NCI-H345 treated with DMSO at 0.1 percent for 48 hours (cell line): ENCODE data around the gene PROM1.

Experiments
- DNase-seq: peaks from one replicate; lab custom pipeline; 2025; ENCODE audit not compliant: unreplicated experiment; lab: John Stamatoyannopoulos, UW

Gene PROM1

DNA sequence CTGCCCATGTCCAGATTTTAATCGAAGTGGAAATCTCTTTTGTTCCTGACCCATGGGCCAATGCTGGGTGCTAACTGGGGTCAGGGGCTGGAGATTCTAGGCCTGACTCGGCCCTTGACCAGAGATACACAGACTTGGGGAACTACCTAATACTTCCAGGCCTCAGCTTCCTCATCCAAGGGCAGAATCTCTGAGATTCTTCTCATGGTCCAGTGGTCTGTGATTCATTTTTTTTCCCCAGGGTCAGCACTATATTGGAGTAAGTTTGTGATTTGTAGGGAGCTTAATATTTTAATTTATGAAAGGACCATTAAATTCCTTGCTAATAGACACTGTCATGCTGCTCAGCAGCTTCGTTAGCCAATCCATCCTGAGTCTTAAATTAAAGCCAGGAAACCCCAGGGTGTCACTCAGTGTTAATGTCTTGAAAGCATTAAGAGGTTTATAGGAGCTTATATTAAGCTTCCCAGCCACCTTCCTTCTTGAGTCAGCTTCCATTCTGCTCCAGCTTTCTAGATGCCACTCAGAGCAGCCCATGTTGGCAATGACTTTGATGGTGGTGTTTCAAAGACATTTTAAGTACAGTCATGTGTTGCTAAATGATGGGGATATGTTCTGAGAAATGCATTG lies 27.0 kb upstream of the PROM1 start:
- no peak for DNase-seq

DNA sequence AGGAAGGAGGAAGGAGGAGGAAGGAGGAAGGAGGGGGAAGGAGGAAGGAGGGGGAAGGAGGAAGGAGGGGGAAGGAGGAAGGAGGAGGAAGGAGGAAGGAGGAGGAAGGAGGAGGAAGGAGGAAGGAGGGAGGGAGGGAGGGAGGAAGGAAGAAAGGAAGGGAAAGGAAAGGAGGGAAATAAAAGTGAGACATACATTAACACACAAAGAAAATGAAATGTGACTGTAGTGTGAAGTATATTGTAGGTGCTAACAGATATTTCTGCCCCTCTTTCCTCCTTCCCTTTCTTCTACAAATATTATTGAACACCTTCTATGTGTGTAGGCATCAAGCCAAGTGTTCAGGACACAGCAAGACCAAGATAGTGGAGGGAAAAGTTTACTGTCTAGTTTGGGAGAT lies 26.4 kb upstream of the PROM1 start:
- no peak for DNase-seq

DNA sequence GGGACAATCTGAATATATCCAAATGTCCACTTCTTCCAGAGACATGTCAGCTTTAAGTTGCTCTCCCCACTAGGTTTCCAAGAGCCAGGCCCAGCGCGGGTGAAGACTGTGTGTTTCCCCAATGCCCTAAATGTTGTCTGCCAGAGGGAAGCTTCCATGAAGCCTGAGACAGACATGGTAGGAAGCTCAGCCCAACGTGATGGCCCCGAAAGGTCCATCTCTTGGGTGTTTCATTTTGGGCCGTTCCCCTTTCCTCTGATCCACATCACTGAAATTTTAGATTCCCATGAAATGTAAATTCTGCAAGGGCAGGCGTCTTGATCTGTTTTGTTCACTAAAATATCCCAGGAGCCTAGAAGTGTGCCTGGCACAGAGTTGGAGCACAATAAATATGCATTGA lies 25.4 kb upstream of the PROM1 start:
- DNase-seq = no peak

DNA sequence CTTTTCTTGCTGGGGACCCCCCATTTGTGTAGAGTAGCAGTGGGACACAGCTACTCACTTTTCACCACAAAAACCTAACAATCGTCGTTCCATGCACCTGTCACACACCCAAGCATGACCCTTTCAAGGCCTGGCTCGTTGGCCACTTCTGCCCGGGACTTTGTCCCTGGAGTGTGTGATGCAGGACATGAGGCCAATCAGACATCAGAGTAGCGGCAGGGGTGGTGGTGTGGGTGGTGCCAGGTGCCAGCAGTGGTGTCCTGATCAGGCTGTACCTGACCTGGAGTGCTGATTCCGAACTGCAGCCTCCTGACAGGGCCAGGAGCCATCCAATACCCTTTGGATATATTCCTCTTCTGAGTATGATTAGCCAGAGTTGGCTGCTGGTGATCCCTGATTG lies 23.1 kb upstream of the PROM1 start:
- no peak for DNase-seq

DNA sequence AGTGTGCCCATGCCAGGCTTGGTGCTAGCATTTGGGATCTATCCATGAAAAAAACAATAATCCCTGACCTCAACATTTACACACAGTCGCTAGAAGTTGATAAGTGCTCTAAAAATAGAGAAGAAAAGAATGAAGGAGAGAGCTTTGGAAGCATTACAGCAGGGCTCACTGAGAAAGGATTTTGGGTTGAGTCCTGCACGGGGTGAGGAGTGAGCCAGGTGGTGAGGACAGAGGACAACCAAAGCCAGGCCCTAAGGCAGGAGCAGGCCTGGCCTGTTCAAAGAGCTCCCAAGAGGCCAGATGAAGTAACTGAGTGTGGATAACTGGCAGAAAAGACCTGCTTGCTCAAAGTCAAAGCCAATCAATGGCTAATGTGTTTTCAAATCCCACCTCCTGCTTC lies 20.7 kb upstream of the PROM1 start:
- no peak for DNase-seq

DNA sequence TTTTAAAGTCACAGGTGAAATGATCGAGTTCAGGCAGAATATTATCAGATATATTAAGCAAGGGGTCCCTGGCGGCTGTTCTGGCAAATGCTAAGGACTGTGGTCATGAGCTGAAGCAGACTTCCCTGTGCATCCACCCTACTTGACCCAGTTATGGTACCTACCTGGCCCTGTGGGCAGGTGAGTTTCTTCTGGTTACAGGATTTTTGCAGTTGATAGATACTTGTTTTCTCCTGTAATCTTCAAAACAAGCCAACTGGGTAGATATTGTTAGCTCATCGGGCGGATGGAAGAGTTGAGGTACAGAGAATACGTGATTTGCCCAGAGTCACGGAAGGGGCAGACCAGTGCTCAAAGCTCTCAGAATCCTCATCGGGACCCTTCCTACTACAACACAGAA lies 18.5 kb upstream of the PROM1 start:
- DNase-seq = no peak

DNA sequence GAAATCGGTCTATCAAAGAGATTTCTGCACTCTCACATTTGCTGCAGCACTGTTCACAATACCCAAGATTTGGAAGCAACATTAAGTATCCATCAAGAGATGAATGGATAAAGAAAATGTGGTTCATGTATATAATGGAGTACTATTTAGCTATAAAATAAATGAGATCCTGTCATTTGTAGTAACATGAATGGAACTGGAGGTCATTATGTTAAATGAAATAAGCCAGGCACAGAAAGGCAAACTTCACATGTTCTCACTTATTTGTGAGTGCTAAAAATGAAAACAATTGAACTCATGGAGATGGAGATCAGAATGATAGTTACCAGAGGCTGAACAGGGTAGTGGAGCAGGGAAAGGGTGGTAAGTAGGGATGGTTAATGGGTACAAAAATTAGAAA lies 17.0 kb upstream of the PROM1 start:
- no peak for DNase-seq

DNA sequence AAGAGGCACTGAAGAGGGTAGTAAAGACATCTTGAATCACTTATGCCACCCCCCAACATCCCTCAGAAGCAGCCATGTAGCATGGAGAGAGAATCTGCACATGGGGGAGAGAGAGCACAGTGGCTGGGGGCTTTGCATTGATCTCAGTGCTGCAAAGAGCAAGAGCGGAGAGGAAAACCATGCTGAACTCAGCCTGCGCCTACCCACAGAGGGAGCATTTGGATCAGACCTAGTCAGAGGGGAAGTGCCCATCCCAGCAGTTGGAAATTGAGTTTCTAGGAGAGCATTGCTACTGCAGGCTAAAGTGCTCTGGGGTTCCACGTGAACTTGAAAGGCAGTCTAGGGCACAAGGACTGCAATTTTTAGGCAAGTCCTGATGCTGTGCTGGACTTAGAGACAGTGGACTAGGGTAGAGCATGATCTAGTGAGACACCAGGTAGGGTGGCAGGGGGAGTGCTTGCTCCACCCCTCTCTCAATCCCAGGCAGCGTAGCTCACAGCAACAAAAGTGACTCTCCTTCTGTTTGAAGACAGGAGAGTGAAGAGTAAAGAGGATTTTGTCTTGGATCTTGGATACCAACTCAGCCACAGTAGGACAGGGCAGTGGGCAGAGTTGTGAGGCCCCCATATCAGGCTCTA lies 9.0 kb upstream of the PROM1 start:
- no peak for DNase-seq

DNA sequence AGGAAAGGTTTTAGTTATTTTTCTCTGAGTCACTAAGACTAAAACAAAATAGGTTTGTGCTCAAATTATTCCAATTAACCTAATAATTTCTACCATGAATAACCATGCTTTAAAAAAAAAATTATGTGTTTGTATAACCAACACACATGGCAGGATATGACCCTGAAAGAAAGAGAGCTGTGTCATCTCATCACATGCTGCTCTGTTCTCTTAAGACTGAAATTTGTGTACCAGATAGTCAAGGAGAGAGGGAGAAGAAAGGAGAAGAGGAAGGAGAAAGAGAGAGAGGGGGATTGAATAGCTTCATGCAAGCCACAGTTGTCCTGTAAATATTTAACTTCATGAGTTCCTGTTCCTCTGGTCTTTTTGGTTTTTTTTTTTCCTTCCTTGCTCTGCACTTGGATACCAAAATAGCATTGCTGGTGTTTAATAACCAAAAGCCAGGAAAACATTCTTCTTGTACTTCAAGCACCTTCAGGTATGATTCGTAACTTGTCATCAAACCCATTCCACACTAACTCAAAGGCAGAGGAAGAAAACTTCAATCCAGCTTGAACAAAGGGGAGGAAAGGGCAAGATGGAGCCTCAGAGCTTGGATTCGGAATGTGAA lies 6.4 kb upstream of the PROM1 start:
- no peak for DNase-seq

DNA sequence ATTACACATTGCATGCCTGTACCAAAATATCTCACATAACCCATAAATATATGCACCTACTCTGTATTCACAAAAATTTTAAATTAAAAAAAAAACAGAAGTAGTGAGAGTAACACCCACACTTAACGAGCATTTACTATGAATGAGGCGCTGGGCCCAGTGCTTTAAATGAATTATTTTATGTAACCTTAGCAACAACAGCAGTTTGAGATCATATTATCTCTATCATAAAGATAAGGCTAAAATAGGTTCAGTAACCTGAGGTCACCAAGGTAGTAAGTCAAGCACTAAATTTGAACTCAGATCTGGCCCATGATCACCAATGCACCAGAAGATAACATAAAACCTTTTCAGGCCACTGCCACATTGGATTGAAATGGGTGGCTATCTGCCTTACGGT lies 5.3 kb upstream of the PROM1 start:
- DNase-seq = no peak

DNA sequence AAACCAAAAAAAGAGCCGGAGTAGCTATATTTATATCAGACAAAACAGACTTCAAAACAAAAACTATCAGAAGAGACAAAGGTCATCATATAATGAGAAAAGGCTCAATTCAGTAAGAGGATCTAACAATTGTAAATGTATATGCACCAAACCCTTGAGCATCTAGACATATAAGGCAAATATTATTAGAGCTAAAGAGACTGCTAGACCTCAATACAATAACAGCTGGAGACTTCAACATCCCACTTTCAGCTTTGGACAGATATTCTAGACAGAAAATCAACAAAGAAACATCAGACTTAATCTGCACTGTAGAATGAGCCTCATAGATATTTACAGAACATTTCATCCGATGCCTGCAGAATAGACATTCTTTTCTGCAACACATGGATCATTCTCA lies 4.8 kb upstream of the PROM1 start:
- no peak for DNase-seq

DNA sequence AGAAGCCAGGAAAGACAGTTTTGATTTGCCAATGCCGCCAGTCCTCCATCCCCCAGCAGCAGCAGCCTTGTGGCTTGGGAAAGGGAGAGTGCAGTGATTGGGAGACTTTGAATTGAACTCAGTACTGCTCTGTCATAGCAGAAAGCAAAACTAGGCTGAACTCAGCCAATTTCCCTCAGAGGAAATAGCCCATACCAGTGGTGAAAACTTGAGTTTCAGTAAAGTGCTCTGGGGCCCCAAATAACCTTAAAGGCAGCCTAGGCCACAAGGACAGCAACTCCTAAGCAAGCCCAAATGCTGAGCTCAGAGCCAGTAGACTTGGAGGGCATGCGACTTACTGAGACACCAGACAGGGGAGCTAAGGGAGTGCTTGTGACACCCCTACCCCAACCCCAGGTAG lies 2.0 kb upstream of the PROM1 start:
- DNase-seq = no peak

DNA sequence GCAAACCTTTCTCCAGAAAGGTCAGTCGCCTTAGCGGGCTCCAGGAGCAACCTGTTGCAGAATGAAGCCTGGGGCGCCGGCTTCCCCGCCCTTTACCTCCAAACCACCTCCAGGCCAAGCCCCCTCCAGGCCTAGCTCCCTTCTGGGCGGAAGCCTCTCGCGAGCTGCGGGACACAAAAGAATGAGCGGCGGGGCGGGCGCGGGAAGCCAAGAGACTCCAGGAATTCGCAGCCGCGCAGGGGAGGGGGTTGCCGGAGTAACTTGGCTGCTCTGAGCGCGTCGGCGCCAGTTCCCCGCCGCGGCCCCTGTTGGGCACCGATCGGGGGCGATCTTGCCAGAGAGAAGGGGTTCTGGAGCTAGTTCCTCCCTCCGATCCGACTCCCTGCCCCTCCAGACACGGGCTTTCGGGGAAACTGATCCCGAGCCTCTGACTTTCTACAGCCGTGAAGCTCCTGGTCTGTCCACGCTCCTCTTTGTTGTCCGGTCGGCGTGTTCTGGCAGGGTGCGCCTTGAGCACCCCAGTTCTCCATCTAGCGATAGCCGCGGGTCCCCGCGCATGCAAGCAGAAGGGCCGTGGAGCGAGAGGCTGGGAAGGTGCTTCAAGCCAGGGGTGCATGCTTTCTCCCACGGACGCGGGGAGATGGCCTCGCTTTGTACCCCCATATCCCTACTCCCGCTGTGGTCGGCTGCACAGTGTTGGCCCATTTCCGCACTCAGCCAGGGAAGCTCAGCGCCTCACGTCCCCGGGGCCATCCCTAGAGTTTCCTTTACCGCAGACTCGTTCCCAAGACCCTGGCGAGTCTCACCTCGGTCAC lies 1.2 kb downstream of the PROM1 start:
- DNase-seq = no peak

DNA sequence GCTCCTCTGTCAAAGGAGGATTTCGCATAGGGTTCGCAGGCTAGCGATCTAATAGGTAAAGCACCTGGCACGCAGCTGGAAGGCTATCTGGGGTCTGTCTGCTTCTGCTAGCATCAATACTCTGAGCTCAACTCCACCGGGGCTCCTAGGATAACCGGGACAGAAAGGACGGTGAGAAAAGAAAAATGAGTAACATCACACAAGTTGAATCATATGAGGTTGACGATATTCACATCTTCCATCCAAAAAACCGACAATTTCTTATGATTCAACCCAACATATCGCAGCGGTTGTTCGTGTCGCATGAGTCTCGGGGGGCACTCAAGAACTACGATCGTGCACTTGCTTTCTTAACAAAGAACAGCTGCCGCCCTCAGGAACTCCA lies 1.8 kb downstream of the PROM1 start:
- DNase-seq = no peak

DNA sequence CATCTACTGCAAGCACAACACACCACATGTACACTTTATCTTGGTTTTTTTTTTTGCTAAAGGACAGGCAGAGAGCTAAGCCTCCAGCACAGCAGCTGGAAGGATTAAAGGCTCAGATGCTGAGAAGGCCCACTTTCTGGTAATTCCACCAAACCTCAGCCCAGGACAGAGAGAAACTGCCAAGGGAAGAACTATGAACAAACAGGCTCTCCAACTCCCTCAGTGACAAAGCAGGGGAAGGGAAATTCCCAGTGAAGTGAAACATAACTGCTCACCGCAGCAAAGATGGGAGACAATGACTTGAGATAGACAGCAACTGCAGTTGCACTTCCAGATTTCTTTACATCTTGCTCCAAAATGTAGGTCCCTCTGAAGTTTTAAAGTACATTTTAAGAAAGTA lies 4.8 kb downstream of the PROM1 start:
- DNase-seq = no peak

DNA sequence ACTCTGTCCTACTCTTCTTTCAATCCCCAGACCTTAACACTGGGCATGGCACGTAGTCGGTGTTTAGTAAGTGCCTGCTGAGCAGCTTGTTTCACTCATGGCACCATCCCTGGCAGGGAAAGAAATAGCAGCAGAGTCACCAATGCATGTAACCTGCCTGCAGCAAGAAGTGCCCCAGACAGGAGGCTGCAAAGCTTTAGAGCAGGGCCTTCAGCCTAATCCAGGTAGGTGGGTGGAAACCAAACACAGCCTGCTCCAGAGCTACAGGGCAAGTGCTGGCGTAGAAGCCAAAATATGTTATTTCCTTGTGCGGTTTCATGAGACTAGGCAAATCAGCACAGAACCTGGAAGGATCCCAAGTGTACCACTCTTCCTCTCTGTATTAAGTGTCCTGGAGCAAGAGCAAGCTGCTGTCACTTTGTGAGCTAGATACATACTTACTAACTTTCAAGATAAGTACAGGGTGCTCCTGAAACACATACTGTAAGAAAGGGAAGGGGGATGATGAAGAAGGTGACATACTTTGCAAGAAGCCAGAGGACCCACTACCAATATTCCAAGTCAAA lies 5.5 kb downstream of the PROM1 start:
- DNase-seq = no peak

DNA sequence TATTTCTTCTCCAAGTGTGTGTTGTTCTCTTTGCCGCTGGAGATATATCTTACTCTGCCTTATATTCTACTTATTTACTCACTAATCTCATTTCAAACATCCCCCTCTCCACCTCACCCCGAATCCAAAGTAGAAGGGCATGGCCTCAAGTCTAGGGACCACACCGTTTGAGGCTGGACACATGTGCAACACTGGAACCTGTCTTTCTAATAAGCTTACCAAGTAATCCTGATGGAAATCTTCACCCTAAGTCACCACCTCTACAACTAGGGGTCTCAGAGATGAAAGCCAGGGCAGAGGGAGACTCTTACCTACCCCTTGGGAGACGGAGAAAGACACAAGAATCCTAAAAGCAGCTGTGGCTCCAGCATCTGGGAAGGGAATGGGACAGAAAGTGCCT lies 6.0 kb downstream of the PROM1 start:
- no peak for DNase-seq

DNA sequence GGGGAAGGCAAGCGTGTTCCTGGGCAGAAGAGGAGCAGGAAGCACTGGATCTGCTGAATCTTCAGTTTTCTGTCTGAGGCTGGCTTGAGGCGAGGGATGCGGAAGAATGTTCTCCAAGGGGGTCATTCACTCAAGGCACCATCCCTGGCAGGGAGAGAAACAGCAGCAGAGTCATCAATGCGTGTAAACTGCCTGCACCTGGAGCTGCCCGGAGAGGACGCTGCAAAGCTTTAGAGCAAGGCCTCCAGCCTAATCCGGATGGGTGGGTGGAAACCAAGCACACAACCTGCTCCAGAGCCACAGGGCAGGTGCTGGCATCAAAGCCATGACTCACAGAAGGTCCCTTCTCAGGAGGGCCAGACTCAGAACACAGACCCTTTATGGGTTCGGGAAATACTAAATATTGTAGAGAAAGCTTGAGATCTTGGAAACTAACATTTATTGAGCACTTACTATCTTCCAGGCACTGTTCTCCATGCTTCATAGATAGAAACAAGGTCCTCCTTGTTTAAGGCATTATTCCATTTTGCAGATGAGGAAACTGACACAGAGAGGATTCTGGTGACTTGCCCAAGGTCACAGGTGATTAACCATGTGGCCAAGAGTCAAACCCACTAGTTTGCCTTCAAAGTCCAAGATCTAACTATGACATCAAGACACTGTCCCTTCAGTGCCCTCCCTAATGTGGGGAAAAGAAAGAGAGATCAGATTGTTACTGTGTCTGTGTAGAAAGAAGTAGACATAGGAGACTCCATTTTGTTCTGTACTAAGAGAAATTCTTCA lies 7.7 kb downstream of the PROM1 start:
- no peak for DNase-seq

DNA sequence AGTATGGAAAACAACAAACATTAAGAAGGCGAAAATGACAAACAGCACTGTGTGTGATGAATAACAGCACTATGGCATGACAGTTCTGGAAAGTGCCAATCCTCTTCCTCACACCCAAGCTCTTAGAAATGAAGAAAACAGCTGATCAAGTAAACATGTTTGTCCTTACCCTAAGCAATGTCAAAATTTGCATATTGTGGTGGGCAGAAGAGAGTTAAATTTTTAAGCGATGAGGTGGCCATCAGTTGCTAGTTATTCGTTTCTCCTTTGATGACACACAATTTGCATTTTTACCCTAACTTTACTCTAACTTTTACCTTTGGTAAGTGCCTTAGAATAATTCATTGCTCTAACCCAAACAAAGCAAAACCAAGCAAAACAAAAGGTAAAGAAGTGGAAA lies 8.8 kb downstream of the PROM1 start:
- no peak for DNase-seq

DNA sequence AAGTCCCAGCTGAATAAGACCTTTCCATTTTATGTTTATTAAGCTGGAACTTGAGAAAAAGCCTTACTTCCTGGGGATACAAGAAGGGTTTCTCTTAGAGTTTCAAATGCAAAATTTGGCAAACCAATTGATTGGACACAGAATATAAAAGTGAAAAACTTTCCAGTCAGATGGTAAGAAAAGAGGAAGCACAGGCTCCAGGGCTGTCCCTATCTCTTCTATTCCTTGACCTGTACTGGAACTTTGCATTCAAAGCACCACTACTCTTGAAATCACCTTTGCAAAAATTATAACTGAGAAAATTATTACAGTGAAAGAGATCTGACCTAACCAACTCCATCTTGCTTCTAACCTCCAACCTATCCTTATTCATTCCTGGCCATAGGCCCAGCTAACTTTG lies 11.7 kb downstream of the PROM1 start:
- no peak for DNase-seq

DNA sequence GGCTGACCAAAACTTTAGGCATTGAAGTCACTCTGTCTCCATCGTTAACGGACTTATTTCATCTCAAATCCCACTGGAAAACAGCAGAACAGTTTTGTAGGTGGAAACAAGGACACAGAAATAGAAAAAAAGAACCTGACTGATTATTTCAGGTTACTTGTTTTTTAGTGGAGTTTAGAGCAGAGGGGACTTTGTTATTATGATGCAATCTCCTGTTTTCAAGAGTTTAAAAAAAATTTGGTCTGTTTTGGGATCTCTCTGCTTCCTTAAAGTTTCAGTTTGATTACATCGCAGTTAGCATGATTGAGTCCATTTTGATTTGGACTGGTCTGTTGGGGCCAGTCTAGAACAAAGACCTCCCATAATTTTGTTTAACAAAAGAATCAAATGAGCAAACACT lies 13.6 kb downstream of the PROM1 start:
- DNase-seq = no peak
